H9 (cell line): ENCODE measurements around the gene KLK13. TPM values are rescaled to one million over a fixed set of nuclear protein-coding genes. Genes with fewer than 3 reads are reported as not detected.
A peak's percentile ranks its signal among the peaks of the same experiment; 100 is the strongest.

Source experiments
- DNase-seq: peaks from one replicate; pipeline ENCODE4 v3.0.0-alpha.2; 2017
- H2AFZ ChIP-seq: one replicate; pipeline ENCODE4 v1.6.1; 2013; ENCODE audit warnings: mild to moderate bottlenecking, low read length, control low read depth, moderate library complexity
- H2AK5ac ChIP-seq: 2 replicates; pipeline ENCODE4 v1.6.1; 2013; ENCODE audit warnings: low read length, control low read depth, mixed read lengths; ENCODE audit not compliant: insufficient read length
- H2BK120ac ChIP-seq: one replicate; pipeline ENCODE4 v1.6.1; 2013; ENCODE audit warnings: low read depth, mild to moderate bottlenecking, low read length, control low read depth, inconsistent platforms; ENCODE audit not compliant: poor library complexity, severe bottlenecking
- H2BK12ac ChIP-seq: 2 replicates; pipeline ENCODE4 v1.6.1; 2013; ENCODE audit warnings: low read length, control low read depth, mixed read lengths, low read depth; ENCODE audit not compliant: insufficient read length
- H2BK15ac ChIP-seq: 2 replicates; pipeline ENCODE4 v1.6.1; 2013; ENCODE audit warnings: low read depth, low read length, control low read depth
- H2BK20ac ChIP-seq: one replicate; pipeline ENCODE4 v1.6.1; 2013; ENCODE audit warnings: low read depth, mild to moderate bottlenecking, low read length, control low read depth, inconsistent platforms; ENCODE audit not compliant: poor library complexity, severe bottlenecking
- H2BK5ac ChIP-seq: 2 replicates; pipeline ENCODE4 v1.6.1; 2013; ENCODE audit warnings: low read length, control low read depth, mixed read lengths; ENCODE audit not compliant: insufficient read length
- H3K14ac ChIP-seq: 2 replicates; pipeline ENCODE4 v1.6.1; 2013; ENCODE audit warnings: low read length, control low read depth; ENCODE audit not compliant: insufficient read depth
- H3K18ac ChIP-seq: 2 replicates; pipeline ENCODE4 v1.6.1; 2013; ENCODE audit warnings: low read depth, mild to moderate bottlenecking, mixed read lengths, low read length, control low read depth; ENCODE audit not compliant: insufficient read length
- H3K23ac ChIP-seq: 2 replicates; pipeline ENCODE4 v1.6.1; 2013; ENCODE audit warnings: low read length, control low read depth, mixed read lengths, low read depth; ENCODE audit not compliant: insufficient read length
- H3K23me2 ChIP-seq: 2 replicates; pipeline ENCODE4 v1.6.1; 2013; ENCODE audit warnings: low read depth, mild to moderate bottlenecking, mixed read lengths, low read length, control low read depth; ENCODE audit not compliant: insufficient read length, poor library complexity, severe bottlenecking
- H3K27ac ChIP-seq: 2 replicates; pipeline ENCODE4 v1.5.1; 2013; ENCODE audit warnings: low read length, control low read depth, mixed read lengths, low read depth; ENCODE audit not compliant: insufficient read length
- H3K27me3 ChIP-seq: 2 replicates; pipeline ENCODE4 v1.6.1; 2013; ENCODE audit warnings: low read length, control low read depth, inconsistent platforms; ENCODE audit not compliant: insufficient read depth
- H3K4ac ChIP-seq: 2 replicates; pipeline ENCODE4 v1.6.1; 2013; ENCODE audit warnings: low read depth, mild to moderate bottlenecking, control low read depth, inconsistent platforms, low read length, moderate library complexity
- H3K4me1 ChIP-seq: 2 replicates; pipeline ENCODE4 v1.6.1; 2013; ENCODE audit warnings: low read length, control low read depth, inconsistent platforms; ENCODE audit not compliant: insufficient read depth
- H3K4me2 ChIP-seq: 2 replicates; pipeline ENCODE4 v1.6.1; 2013; ENCODE audit warnings: low read length, control low read depth, mixed read lengths; ENCODE audit not compliant: insufficient read length, insufficient read depth
- H3K56ac ChIP-seq: 2 replicates; pipeline ENCODE4 v1.6.1; 2013; ENCODE audit warnings: low read depth, mild to moderate bottlenecking, mixed read lengths, low read length, control low read depth; ENCODE audit not compliant: insufficient read length
- H3K79me1 ChIP-seq: 2 replicates; pipeline ENCODE4 v1.6.1; 2013; ENCODE audit warnings: low read depth, mild to moderate bottlenecking, moderate library complexity, low read length, control low read depth, inconsistent platforms; ENCODE audit not compliant: insufficient read depth, poor library complexity, severe bottlenecking
- H3K79me2 ChIP-seq: 2 replicates; pipeline ENCODE4 v1.6.1; 2013; ENCODE audit warnings: low read length, control low read depth, inconsistent platforms; ENCODE audit not compliant: insufficient read depth
- H3K9ac ChIP-seq: 2 replicates; pipeline ENCODE4 v1.6.1; 2013; ENCODE audit warnings: low read length, control low read depth, mixed read lengths; ENCODE audit not compliant: insufficient read length; ENCODE audit errors: extremely low read depth
- H3K9me3 ChIP-seq: one replicate; pipeline ENCODE4 v1.6.1; 2013; ENCODE audit warnings: low read depth, low read length, inconsistent platforms; ENCODE audit not compliant: control insufficient read depth
- H3T11ph ChIP-seq: one replicate; pipeline ENCODE4 v1.6.1; 2013; ENCODE audit warnings: mild to moderate bottlenecking, low read length, control low read depth, inconsistent platforms
- H4K20me1 ChIP-seq: one replicate; pipeline ENCODE4 v1.6.1; 2013; ENCODE audit not compliant: control insufficient read depth, insufficient read length, insufficient read depth
- H4K5ac ChIP-seq: 2 replicates; pipeline ENCODE4 v1.6.1; 2013; ENCODE audit warnings: low read depth, mild to moderate bottlenecking, mixed read lengths, low read length, control low read depth; ENCODE audit not compliant: insufficient read length
- H4K8ac ChIP-seq: replicated peaks from 2 replicates; pipeline ENCODE4 v1.6.1; 2013; ENCODE audit warnings: low read length, control low read depth, mixed read lengths, low read depth; ENCODE audit not compliant: insufficient read length
- H4K91ac ChIP-seq: 2 replicates; pipeline ENCODE4 v1.6.1; 2013; ENCODE audit warnings: low read depth, mild to moderate bottlenecking, moderate library complexity, mixed read lengths, low read length, control low read depth; ENCODE audit not compliant: insufficient read length
- H3K27ac Mint-ChIP-seq, 3 experiments: 2 replicates in 2 of 3; 3 replicates in 1 of 3; pipeline ENCODE4 v1.8.0; 2020 to 2021; ENCODE audit warnings: mixed read lengths in 3 of 3, mild to moderate bottlenecking in 1 of 3, moderate library complexity in 1 of 3
- H3K27me3 Mint-ChIP-seq: 2 replicates; pipeline ENCODE4 v1.8.0; 2021; ENCODE audit warnings: low read depth, mild to moderate bottlenecking, moderate library complexity, mixed read lengths
- H3K36me3 Mint-ChIP-seq, 3 experiments: 2 replicates in 2 of 3; 3 replicates in 1 of 3; pipeline ENCODE4 v1.8.0; 2020 to 2021; ENCODE audit warnings: low read depth in 3 of 3, mixed read lengths in 3 of 3; ENCODE audit not compliant: insufficient read depth in 1 of 3
- H3K4me1 Mint-ChIP-seq, 2 experiments: 2 replicates each; pipeline ENCODE4 v1.8.0; 2020; ENCODE audit warnings: mixed read lengths in 2 of 2
- H3K4me3 Mint-ChIP-seq, 2 experiments: 2 replicates in 1 of 2; 3 replicates in 1 of 2; pipeline ENCODE4 v1.8.0; 2020 to 2021; ENCODE audit warnings: mild to moderate bottlenecking in 2 of 2, mixed read lengths in 2 of 2, moderate library complexity in 1 of 2
- H3K9me3 Mint-ChIP-seq, 2 experiments: 2 replicates in 1 of 2; 3 replicates in 1 of 2; pipeline ENCODE4 v1.8.0; 2020; ENCODE audit warnings: mild to moderate bottlenecking in 2 of 2, mixed read lengths in 2 of 2, moderate library complexity in 1 of 2
- WGBS: extraction: QIAGEN DNeasy Blood & Tissue Kit; methylation state at CpG from one replicate; pipeline ENCODE4 v1.1.7; 2013; ENCODE audit warnings: missing lambda C conversion rate, low lambda C conversion rate, mixed read lengths; ENCODE audit not compliant: insufficient read length; ENCODE audit errors: extremely low coverage; 5-methylcytosine and 5-hydroxymethylcytosine counted together
- total RNA-seq: library from RNA; stranded (reverse); gene quantifications from 2 replicates; pipeline ENCODE4 v1.2.1, GENCODE V29; 2021
- TF ChIP-seq, protein P1 (sequence below): fragments of 200-600 bp; sonication (generic); conservative IDR thresholded peaks from 3 replicates; pipeline ENCODE4 v1.8.0; 2021; ENCODE audit warnings: antibody characterized with exemption, mild to moderate bottlenecking

Gene KLK13
- total RNA-seq, 1 experiment from 2014 or later: 4.2 TPM

DNA sequence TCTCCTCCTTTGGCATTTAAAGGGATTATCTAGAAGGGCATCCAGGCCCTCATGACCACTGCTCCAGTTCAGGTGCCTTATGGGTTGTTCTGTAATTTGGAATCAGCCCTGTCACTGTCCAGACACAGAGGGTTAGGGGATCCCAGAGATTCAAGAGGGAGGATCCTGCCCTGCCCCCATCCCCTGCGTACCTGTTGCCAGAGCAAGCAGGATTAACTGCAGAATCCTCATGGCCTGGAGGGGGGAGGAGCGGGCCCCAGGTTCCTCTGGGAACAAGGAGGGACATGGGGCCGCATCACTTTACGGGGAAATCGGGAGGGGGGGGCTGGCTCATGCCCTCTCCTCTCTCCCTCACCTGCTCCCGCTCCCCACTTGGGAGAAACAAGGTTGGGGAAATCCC, 39.5 kb downstream of the KLK13 start:
- TF ChIP-seq, protein P1, sequence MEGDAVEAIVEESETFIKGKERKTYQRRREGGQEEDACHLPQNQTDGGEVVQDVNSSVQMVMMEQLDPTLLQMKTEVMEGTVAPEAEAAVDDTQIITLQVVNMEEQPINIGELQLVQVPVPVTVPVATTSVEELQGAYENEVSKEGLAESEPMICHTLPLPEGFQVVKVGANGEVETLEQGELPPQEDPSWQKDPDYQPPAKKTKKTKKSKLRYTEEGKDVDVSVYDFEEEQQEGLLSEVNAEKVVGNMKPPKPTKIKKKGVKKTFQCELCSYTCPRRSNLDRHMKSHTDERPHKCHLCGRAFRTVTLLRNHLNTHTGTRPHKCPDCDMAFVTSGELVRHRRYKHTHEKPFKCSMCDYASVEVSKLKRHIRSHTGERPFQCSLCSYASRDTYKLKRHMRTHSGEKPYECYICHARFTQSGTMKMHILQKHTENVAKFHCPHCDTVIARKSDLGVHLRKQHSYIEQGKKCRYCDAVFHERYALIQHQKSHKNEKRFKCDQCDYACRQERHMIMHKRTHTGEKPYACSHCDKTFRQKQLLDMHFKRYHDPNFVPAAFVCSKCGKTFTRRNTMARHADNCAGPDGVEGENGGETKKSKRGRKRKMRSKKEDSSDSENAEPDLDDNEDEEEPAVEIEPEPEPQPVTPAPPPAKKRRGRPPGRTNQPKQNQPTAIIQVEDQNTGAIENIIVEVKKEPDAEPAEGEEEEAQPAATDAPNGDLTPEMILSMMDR: no peak
- no peaks in the 10 kb centered on the region for H3K27me3 ChIP-seq

More for the DNA sequence above, 39.5 kb downstream of the KLK13 start:
- H4K20me1 ChIP-seq: no peaks in the 10 kb centered on the region
- no peak overlapping the region for H3K9ac ChIP-seq
- H3K27ac ChIP-seq: no peak overlapping the region
- H2BK5ac ChIP-seq: no peak overlapping the region
- no peak overlapping the region for H3K23ac ChIP-seq
- H3K79me1 ChIP-seq: no peaks in the 10 kb centered on the region
- no peak overlapping the region for H2AK5ac ChIP-seq
- H3K14ac ChIP-seq: no peak overlapping the region
- H4K91ac ChIP-seq: no peak overlapping the region
- Mint-ChIP-seq H3K9me3 (no peaks in the 10 kb centered on the region; a peak in 1 of 5 replicates), H3K4me1 (peaks cover 28 to 49% of the 10 kb centered on the region in 2 experiments), H3K27me3 (peaks cover 11% of the 10 kb centered on the region), H3K4me3 (peak overlapping the region in 1 of 2 experiments; percentile 23; a peak in 1 of 5 replicates), H3K27ac (no peak overlapping the region), H3K36me3 (no peaks in the 10 kb centered on the region)
- no peak overlapping the region for H2BK12ac ChIP-seq
- H3K4me2 ChIP-seq: no peak overlapping the region
- H3K56ac ChIP-seq: no peak overlapping the region
- WGBS: no CpG with 5 or more reads among the region's 6 CpGs
- H2BK15ac ChIP-seq: no peak overlapping the region
- no peaks in the 10 kb centered on the region for H3K9me3 ChIP-seq
- no peak overlapping the region for H3T11ph ChIP-seq
- H3K4ac ChIP-seq: no peak overlapping the region
- H3K23me2 ChIP-seq: no peaks in the 10 kb centered on the region
- H4K5ac ChIP-seq: no peak overlapping the region
- DNase-seq: no peak
- no peak overlapping the region for H2BK120ac ChIP-seq
- H3K18ac ChIP-seq: no peak overlapping the region
- no peak overlapping the region for H4K8ac ChIP-seq
- no peaks in the 10 kb centered on the region for H3K79me2 ChIP-seq
- H3K4me1 ChIP-seq: no peaks in the 10 kb centered on the region
- H2AFZ ChIP-seq: no peak overlapping the region
- no peak overlapping the region for H2BK20ac ChIP-seq
